H1 (cell line): ENCODE data around the gene ZBTB25. TPM values are rescaled to one million over a fixed set of nuclear protein-coding genes. Genes with fewer than 3 reads are reported as not detected.

ENCODE experiments used
- CTCF ChIA-PET: fragments of 300-600 bp; sonication (Branson Sonifier 250); formaldehyde crosslinking; loops from one replicate; lab custom pipeline; 2021; ENCODE audit not compliant: partially characterized antibody; lab: Charles Lee
- POLR2A ChIA-PET: fragments of 300-600 bp; sonication (Branson Sonifier 250); formaldehyde crosslinking; loops from one replicate; lab custom pipeline; 2021; ENCODE audit warnings: inconsistent platforms; ENCODE audit not compliant: partially characterized antibody; lab: Charles Lee
- DNase-seq, 2 experiments: peaks; one replicate each; pipeline versions ENCODE4 v3.0.0 to v3.0.0-alpha.2; 2010 to 2022; ENCODE audit warnings: low spot score in 2 of 2, low read depth in 1 of 2, mixed read lengths in 1 of 2
- FAIRE-seq: peaks from 2 replicates; lab custom pipeline; 2011; peaks lifted over from hg19 to GRCh38; lab: Jason Lieb, UNC
- H2AFZ ChIP-seq: 2 replicates; pipeline ENCODE4 v1.8.1; 2012; ENCODE audit warnings: low read length, inconsistent platforms
- H2AK5ac ChIP-seq: 2 replicates; pipeline ENCODE4 v1.6.1; 2013; ENCODE audit warnings: low read depth, low read length
- H2BK120ac ChIP-seq: replicated peaks from 2 replicates; pipeline ENCODE3; 2013; ENCODE audit warnings: low read depth, low read length, inconsistent platforms
- H2BK12ac ChIP-seq: 2 replicates; pipeline ENCODE4 v1.6.1; 2013; ENCODE audit warnings: low read depth, low read length
- H2BK15ac ChIP-seq: 2 replicates; pipeline ENCODE4 v1.6.1; 2013; ENCODE audit warnings: low read length
- H2BK20ac ChIP-seq: 2 replicates; pipeline ENCODE4 v1.6.1; 2013; ENCODE audit warnings: low read length
- H2BK5ac ChIP-seq: 2 replicates; pipeline ENCODE4 v1.6.1; 2013; ENCODE audit warnings: low read depth, low read length
- H3K14ac ChIP-seq: 2 replicates; pipeline ENCODE4 v1.6.1; 2013; ENCODE audit warnings: inconsistent platforms; ENCODE audit not compliant: insufficient read length
- H3K18ac ChIP-seq: 2 replicates; pipeline ENCODE4 v1.6.1; 2013; ENCODE audit warnings: low read length; ENCODE audit errors: extremely low read depth
- H3K23ac ChIP-seq: 2 replicates; pipeline ENCODE4 v1.6.1; 2013; ENCODE audit warnings: inconsistent platforms; ENCODE audit not compliant: insufficient read length
- H3K23me2 ChIP-seq: 2 replicates; pipeline ENCODE4 v1.6.1; 2013; ENCODE audit warnings: low read depth, low read length
- H3K27ac ChIP-seq: 2 replicates; pipeline ENCODE4 v1.6.1; 2011; ENCODE audit warnings: low read depth, low read length, inconsistent platforms
- H3K27me3 ChIP-seq, 4 experiments: replicated peaks in 1 of 4; 1 replicate in 1 of 4; 2 replicates in 3 of 4; pipeline versions ENCODE4 v1.6.1 to v1.8.1; 2011 to 2013; ENCODE audit warnings: low read length in 3 of 4, mild to moderate bottlenecking in 3 of 4, inconsistent platforms in 2 of 4, mixed read lengths in 2 of 4, moderate library complexity in 1 of 4; ENCODE audit not compliant: control insufficient read depth in 3 of 4, insufficient read depth in 3 of 4; ENCODE audit errors: extremely low read depth in 1 of 4
- H3K36me3 ChIP-seq, 4 experiments: 2 replicates each; pipeline versions ENCODE4 v1.6.1 to v1.8.1; 2011 to 2013; ENCODE audit warnings: mild to moderate bottlenecking in 4 of 4, low read length in 3 of 4, moderate library complexity in 2 of 4, control low read depth in 1 of 4, inconsistent platforms in 1 of 4; ENCODE audit not compliant: insufficient read depth in 4 of 4, control insufficient read depth in 2 of 4
- H3K4ac ChIP-seq: replicated peaks from 2 replicates; pipeline ENCODE3; 2013; ENCODE audit warnings: low read length, low read depth, mixed read lengths, inconsistent platforms; ENCODE audit not compliant: insufficient read length
- H3K4me1 ChIP-seq, 4 experiments: replicated peaks in 1 of 4; 1 replicate in 1 of 4; 2 replicates in 3 of 4; pipeline versions ENCODE4 v1.6.1 to v1.8.1; 2011 to 2013; ENCODE audit warnings: low read length in 3 of 4, inconsistent platforms in 2 of 4, mixed read lengths in 1 of 4; ENCODE audit not compliant: insufficient read depth in 4 of 4, control insufficient read depth in 3 of 4
- H3K4me2 ChIP-seq, 2 experiments: 2 replicates each; pipeline versions ENCODE4 v1.6.1 to v1.8.1; 2011 to 2013; ENCODE audit warnings: low read depth in 2 of 2, low read length in 2 of 2, control low read depth in 1 of 2, inconsistent platforms in 1 of 2, mild to moderate bottlenecking in 1 of 2; ENCODE audit not compliant: insufficient read depth in 1 of 2
- H3K4me3 ChIP-seq, 4 experiments: fragments of 200-600, 300-600 bp in 1 of 4; sonication (generic), shearing (Covaris generic), sonication (Bioruptor Twin) in 1 of 4; 2 replicates each; pipeline versions ENCODE4 v1.5.1 to v1.8.1; 2011 to 2016; ENCODE audit warnings: low read length in 4 of 4, low read depth in 3 of 4, control low read depth in 2 of 4, inconsistent platforms in 2 of 4, mild to moderate bottlenecking in 2 of 4, mixed read lengths in 1 of 4, moderate library complexity in 1 of 4; ENCODE audit not compliant: insufficient read depth in 2 of 4; ENCODE audit errors: extremely low read depth in 1 of 4
- H3K56ac ChIP-seq: replicated peaks from 2 replicates; pipeline ENCODE3; 2013; ENCODE audit warnings: low read depth, mild to moderate bottlenecking, mixed read lengths, low read length, inconsistent platforms; ENCODE audit not compliant: insufficient read length
- H3K79me1 ChIP-seq: 2 replicates; pipeline ENCODE4 v1.6.1; 2013; ENCODE audit warnings: low read depth, low read length, control low read depth
- H3K79me2 ChIP-seq, 2 experiments: 2 replicates each; pipeline versions ENCODE4 v1.6.1 to v1.8.1; 2012 to 2013; ENCODE audit warnings: low read length in 2 of 2, mild to moderate bottlenecking in 2 of 2, inconsistent platforms in 1 of 2; ENCODE audit not compliant: insufficient read depth in 2 of 2, control insufficient read depth in 1 of 2
- H3K9ac ChIP-seq, 4 experiments: replicated peaks in 1 of 4; 1 replicate in 1 of 4; 2 replicates in 3 of 4; pipeline versions ENCODE4 v1.6.1 to v1.8.1; 2011 to 2013; ENCODE audit warnings: low read depth in 3 of 4, low read length in 3 of 4, control low read depth in 2 of 4, mild to moderate bottlenecking in 2 of 4, moderate library complexity in 2 of 4, inconsistent platforms in 1 of 4; ENCODE audit errors: extremely low read depth in 1 of 4
- H3K9me3 ChIP-seq, 2 experiments: 2 replicates each; pipeline versions ENCODE4 v1.6.1 to v1.8.1; 2012 to 2013; ENCODE audit warnings: mild to moderate bottlenecking in 2 of 2, moderate library complexity in 2 of 2, control low read depth in 1 of 2, inconsistent platforms in 1 of 2, low read depth in 1 of 2, low read length in 1 of 2, mixed read lengths in 1 of 2; ENCODE audit not compliant: insufficient read depth in 2 of 2
- H4K20me1 ChIP-seq, 2 experiments: replicated peaks in 1 of 2; 2 replicates each; pipeline versions ENCODE3 to v1.8.1; 2011 to 2013; ENCODE audit warnings: inconsistent platforms in 2 of 2, low read length in 2 of 2, mild to moderate bottlenecking in 1 of 2; ENCODE audit not compliant: insufficient read depth in 2 of 2, control insufficient read depth in 1 of 2
- H4K5ac ChIP-seq: 2 replicates; pipeline ENCODE4 v1.6.1; 2013; ENCODE audit warnings: low read length, low read depth, mixed read lengths, inconsistent platforms; ENCODE audit not compliant: insufficient read length
- H4K8ac ChIP-seq: 2 replicates; pipeline ENCODE4 v1.8.0; 2013; ENCODE audit warnings: mild to moderate bottlenecking, moderate library complexity, low read length, inconsistent platforms; ENCODE audit not compliant: insufficient read depth; ENCODE audit errors: extremely low read depth
- H4K91ac ChIP-seq: replicated peaks from 2 replicates; pipeline ENCODE3; 2013; ENCODE audit warnings: low read length, mixed read lengths, inconsistent platforms; ENCODE audit not compliant: insufficient read length
- ASH2L ChIP-seq: fragments of 200-600, 300-600 bp; sonication (generic); IDR thresholded peaks from one replicate; pipeline ENCODE4 v1.7.1; 2017; ENCODE audit warnings: low read length
- BRCA1 ChIP-seq: IDR thresholded peaks from 2 replicates; pipeline ENCODE4 v1.6.1; 2012; ENCODE audit warnings: low read depth, low read length, improper control_type of control experiment
- EP300 ChIP-seq, 2 experiments: IDR thresholded peaks; 1 replicate in 1 of 2; 2 replicates in 1 of 2; pipeline ENCODE4 v1.6.1; 2011 to 2012; ENCODE audit warnings: low read depth in 2 of 2, low read length in 2 of 2, mild to moderate bottlenecking in 2 of 2, borderline replicate concordance in 1 of 2, inconsistent platforms in 1 of 2, moderate library complexity in 1 of 2
- JUND ChIP-seq: IDR thresholded peaks from 2 replicates; pipeline ENCODE4 v1.6.1; 2011; ENCODE audit warnings: mild to moderate bottlenecking, improper control_type of control experiment, low read length
- KDM4A ChIP-seq: IDR thresholded peaks from one replicate; pipeline ENCODE4 v1.7.1; 2012; ENCODE audit warnings: low read depth, mild to moderate bottlenecking, moderate library complexity, low read length, inconsistent platforms; ENCODE audit not compliant: severe bottlenecking
- POLR2AphosphoS5 ChIP-seq: IDR thresholded peaks from 2 replicates; pipeline ENCODE4 v1.6.1; 2011; ENCODE audit warnings: low read depth, low read length
- SIN3A ChIP-seq, 2 experiments: IDR thresholded peaks in 1 of 2; conservative IDR thresholded peaks in 1 of 2; 2 replicates each; pipeline ENCODE4 v1.6.1; 2011 to 2012; ENCODE audit warnings: low read length in 2 of 2, improper control_type of control experiment in 1 of 2, low read depth in 1 of 2, mild to moderate bottlenecking in 1 of 2
- SP1 ChIP-seq: IDR thresholded peaks from 2 replicates; pipeline ENCODE4 v1.6.1; 2011; ENCODE audit warnings: low read depth, low read length
- WGBS, 2 experiments: shearing (Covaris generic) in 1 of 2; methylation state at CpG; one replicate each; pipeline versions ENCODE4 v1.1.6 to v1.1.7; 2013 to 2015; ENCODE audit warnings: low lambda C conversion rate in 2 of 2, mixed read lengths in 2 of 2, inconsistent platforms in 1 of 2, low coverage in 1 of 2, missing lambda C conversion rate in 1 of 2; ENCODE audit not compliant: insufficient replicate concordance in 2 of 2, insufficient coverage in 1 of 2, insufficient read length in 1 of 2; ENCODE audit errors: extremely low coverage in 1 of 2, missing lambda C conversion rate in 1 of 2; 5-methylcytosine and 5-hydroxymethylcytosine counted together
- polyA plus RNA-seq, 7 experiments: library from polyadenylated mRNA; depleted of rRNA in 3 of 7; stranded (reverse) in 5 of 7; unstranded in 2 of 7; fragments of >200 nt in 5 of 7; fragments of 200-250 nt in 2 of 7; gene quantifications; 1 replicate in 5 of 7; 2 replicates in 1 of 7; 4 replicates in 1 of 7; pipeline versions ENCODE4 v1.2.1 to v1.2.3, GENCODE V29; 2011 to 2013; ENCODE audit warnings: missing spikeins in 2 of 7, mixed read lengths in 2 of 7
- total RNA-seq: library from RNA; stranded (reverse); fragmentation: NEBNext Ultra II Directional; extraction: Animal tissue kit (Norgen Biotek cat#: 25700); gene quantifications from 2 replicates; pipeline ENCODE4 v1.2.1, GENCODE V29; 2021

Gene ZBTB25
- total and polyA plus RNA-seq, 2 of the 8 experiments (the other 6 are each of a cell fraction or from before 2014, with no cell fraction given), result 5.4 to 11.4 TPM

DNA sequence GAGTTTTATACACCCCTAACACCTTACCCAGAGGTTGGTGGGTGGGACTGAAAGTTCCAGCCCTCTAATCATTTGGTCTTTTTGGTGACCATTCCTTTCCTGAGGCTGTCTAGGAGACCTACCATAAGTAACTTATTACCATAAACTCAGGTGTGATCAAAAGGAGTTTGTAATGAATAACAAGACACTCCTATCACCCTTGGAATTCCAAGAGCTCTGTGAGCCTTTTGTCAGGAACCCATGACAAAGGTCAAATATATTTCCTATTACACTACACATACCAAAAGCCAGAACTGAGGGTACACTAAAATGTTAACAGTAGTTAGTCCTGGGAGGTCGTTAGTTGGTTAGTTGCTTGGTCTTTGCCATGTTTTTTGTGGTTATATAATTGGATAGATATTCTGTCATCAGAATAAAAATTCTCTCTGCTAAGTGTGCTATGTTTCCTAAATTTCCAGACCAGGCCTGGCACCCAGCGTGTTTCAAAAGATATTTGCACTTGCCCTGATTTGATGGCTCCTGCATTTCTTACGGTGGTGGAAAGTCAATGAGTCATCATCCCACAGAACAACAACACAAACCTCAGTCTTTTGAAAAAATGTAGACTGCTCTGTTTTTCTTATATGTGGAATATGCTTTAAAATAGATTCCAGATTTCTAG lies 65.3 kb downstream of the ZBTB25 start:
- CTCF ChIA-PET, result interaction anchor here (0.5 to 3.9 kb wide), 2 partner anchors 8 to 192 kb away, joined by 3 to 25 read pairs; no protein-coding TSS in a partner anchor

More for the DNA sequence above, 65.3 kb downstream of the ZBTB25 start:
- Histone ChIP-seq H3K4me1 (no peaks in the 10 kb centered on the region), H3K27ac (no peak overlapping the region), H3K9me3 (no peaks in the 10 kb centered on the region), H3K4me3 (no peak overlapping the region), H3K23ac (no peak overlapping the region), H2BK20ac (no peak overlapping the region), H4K20me1 (no peaks in the 10 kb centered on the region), H3K36me3 (peaks cover 36 to 94% (median 85%) of the 10 kb centered on the region in 4 experiments), H4K8ac (no peak overlapping the region), H2BK120ac (no peak overlapping the region), H3K56ac (no peak overlapping the region), H3K79me1 (no peaks in the 10 kb centered on the region), H2BK15ac (no peak overlapping the region), H3K4ac (no peak overlapping the region), H3K23me2 (no peaks in the 10 kb centered on the region), H3K14ac (no peak overlapping the region), H2BK12ac (no peak overlapping the region), H3K4me2 (no peak overlapping the region), H3K9ac (no peak overlapping the region), H4K91ac (no peak overlapping the region), H3K18ac (no peak overlapping the region), H2AFZ (no peak overlapping the region), H3K79me2 (no peaks in the 10 kb centered on the region), H2AK5ac (no peak overlapping the region), H4K5ac (no peak overlapping the region), H2BK5ac (no peak overlapping the region), H3K27me3 (no peaks in the 10 kb centered on the region)
- no peak for DNase-seq
- POLR2A ChIA-PET, result interaction anchor here (1.1 to 2.0 kb wide), 4 partner anchors 10 to 23 kb away, joined by 3 to 7 read pairs (median 3); no protein-coding TSS in a partner anchor
- WGBS, 2 experiments, result 94% methylated on average over 3 of the region's 3 CpGs; no CpG with 5 or more reads in 1 of the 2 experiments
- FAIRE-seq, result no peak
- no peak for TF ChIP-seq EP300 (IDR thresholded peaks at IDR 0.05; ENCODE audit: borderline replicate concordance in 1 of 2, low read depth in 2 of 2, low read length in 2 of 2)
- TF ChIP-seq SIN3A (conservative IDR thresholded peaks at IDR 0.05 in 1 of 2, IDR thresholded peaks at IDR 0.05 in 1 of 2; ENCODE audit: low read depth in 1 of 2, low read length in 2 of 2), result no peak
- TF ChIP-seq KDM4A, result no peak
- TF ChIP-seq SP1, result no peak
- TF ChIP-seq BRCA1, result no peak
- TF ChIP-seq POLR2AphosphoS5, result no peak
- no peak for TF ChIP-seq JUND
- no peak for TF ChIP-seq ASH2L
